Measurements from ENCODE around the gene DGKI. TPM values are rescaled to one million over a fixed set of nuclear protein-coding genes. Genes with fewer than 3 reads are reported as not detected.

Gene DGKI
- polyA plus RNA-seq, 1 experiment: 1.4 TPM

DNA sequence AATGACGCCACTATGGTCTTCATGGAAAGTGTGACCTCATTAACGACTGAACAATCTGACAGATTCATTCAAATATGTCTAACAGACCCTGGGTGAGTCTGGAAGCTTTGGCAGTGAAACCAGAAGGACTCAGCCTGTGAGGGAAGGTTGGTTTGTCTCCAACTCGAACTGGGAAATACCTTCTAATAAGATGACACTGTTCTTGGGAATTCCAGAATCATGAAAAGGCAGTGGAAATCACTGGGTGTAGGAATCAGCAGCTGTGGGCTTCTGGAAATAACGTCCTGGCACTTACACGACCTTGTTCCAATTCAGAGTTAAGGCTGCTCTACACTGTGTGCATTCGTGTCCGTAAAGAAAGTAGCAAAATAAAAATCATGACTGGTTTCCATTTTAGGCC lies 75.1 kb downstream of the DGKI start:
- Histone ChIP-seq H3K27me3 (ENCODE audit: control insufficient read depth, insufficient read depth, low read length) (no peaks in the 10 kb centered on the region), H3K4me3 (ENCODE audit: low read depth, low read length) (no peak overlapping the region), H3K36me3 (ENCODE audit: control insufficient read depth, insufficient read depth, low read length) (no peaks in the 10 kb centered on the region)
- TF ChIP-seq, protein P1, sequence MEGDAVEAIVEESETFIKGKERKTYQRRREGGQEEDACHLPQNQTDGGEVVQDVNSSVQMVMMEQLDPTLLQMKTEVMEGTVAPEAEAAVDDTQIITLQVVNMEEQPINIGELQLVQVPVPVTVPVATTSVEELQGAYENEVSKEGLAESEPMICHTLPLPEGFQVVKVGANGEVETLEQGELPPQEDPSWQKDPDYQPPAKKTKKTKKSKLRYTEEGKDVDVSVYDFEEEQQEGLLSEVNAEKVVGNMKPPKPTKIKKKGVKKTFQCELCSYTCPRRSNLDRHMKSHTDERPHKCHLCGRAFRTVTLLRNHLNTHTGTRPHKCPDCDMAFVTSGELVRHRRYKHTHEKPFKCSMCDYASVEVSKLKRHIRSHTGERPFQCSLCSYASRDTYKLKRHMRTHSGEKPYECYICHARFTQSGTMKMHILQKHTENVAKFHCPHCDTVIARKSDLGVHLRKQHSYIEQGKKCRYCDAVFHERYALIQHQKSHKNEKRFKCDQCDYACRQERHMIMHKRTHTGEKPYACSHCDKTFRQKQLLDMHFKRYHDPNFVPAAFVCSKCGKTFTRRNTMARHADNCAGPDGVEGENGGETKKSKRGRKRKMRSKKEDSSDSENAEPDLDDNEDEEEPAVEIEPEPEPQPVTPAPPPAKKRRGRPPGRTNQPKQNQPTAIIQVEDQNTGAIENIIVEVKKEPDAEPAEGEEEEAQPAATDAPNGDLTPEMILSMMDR (IDR thresholded peaks at IDR 0.05; ENCODE audit: insufficient read depth, low read depth, low read length): no peak
- DNase-seq (ENCODE audit: low read depth): peak; percentile 76
- CTCF ChIA-PET: interaction anchor here (1.0 kb wide), 2 partner anchors 38 to 115 kb away, joined by 3 read pairs; no protein-coding TSS in a partner anchor
- POLR2A ChIA-PET: no interaction called here

DNA sequence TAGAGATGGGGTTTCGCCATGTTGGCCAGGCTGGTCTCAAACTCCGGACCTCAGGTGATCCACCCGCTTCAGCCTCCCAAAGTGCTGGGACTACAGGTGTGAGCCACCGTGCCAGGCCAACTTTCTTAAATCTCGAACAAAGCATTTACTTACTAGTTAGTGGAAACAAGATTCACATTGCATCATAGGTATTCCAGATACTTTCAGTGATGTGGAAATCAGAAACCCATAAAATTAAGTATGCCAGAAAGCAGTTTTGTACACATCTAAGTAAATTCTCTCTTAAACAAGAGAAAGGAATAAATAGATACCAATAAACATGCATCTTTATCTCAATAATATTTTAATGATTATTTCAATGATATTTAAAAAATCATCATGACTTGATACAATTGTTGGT lies 75.5 kb downstream of the DGKI start:
- ChIA-PET POLR2A (no interaction called here), CTCF (interaction anchor here (1.0 kb wide), 2 partner anchors 38 to 115 kb away, joined by 3 read pairs; no protein-coding TSS in a partner anchor)
- Histone ChIP-seq H3K27me3 (ENCODE audit: control insufficient read depth, insufficient read depth, low read length) (no peaks in the 10 kb centered on the region), H3K36me3 (ENCODE audit: control insufficient read depth, insufficient read depth, low read length) (no peaks in the 10 kb centered on the region), H3K4me3 (ENCODE audit: low read depth, low read length) (no peak overlapping the region)
- peak; percentile 42 for DNase-seq (ENCODE audit: low read depth)
- TF ChIP-seq, protein P1 (IDR thresholded peaks at IDR 0.05; ENCODE audit: insufficient read depth, low read depth, low read length): no peak

DNA sequence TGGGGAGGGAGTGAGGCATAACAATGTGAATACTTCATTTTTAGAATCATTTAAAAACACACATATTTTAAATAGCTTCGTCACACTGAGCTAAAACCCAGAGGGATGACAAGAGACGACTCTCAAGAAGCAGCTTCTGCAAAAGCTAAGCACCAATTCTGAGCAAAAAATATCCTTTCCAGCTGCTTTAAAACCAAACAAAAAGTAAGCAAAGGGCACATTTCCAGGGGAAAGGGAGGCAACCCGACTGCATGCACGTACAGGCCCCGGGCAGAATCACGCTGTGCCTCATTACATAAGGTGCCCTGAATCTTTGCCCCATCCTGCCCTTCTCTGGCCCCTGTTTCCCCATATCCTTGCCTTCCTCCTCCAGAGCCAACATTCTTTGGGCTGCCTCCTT lies 78.4 kb downstream of the DGKI start:
- H3K4me3 ChIP-seq (ENCODE audit: low read depth, low read length): no peak overlapping the region
- ChIA-PET POLR2A (no interaction called here), CTCF (interaction anchor here (1.2 to 1.4 kb wide), 2 partner anchors 11 to 112 kb away, joined by 4 to 7 read pairs; no protein-coding TSS in a partner anchor)
- no peaks in the 10 kb centered on the region for H3K27me3 ChIP-seq (ENCODE audit: control insufficient read depth, insufficient read depth, low read length)
- H3K36me3 ChIP-seq (ENCODE audit: control insufficient read depth, insufficient read depth, low read length): no peaks in the 10 kb centered on the region
- peak; percentile 34 for DNase-seq (ENCODE audit: low read depth)
- TF ChIP-seq, protein P1 (IDR thresholded peaks at IDR 0.05; ENCODE audit: insufficient read depth, low read depth, low read length): no peak

DNA sequence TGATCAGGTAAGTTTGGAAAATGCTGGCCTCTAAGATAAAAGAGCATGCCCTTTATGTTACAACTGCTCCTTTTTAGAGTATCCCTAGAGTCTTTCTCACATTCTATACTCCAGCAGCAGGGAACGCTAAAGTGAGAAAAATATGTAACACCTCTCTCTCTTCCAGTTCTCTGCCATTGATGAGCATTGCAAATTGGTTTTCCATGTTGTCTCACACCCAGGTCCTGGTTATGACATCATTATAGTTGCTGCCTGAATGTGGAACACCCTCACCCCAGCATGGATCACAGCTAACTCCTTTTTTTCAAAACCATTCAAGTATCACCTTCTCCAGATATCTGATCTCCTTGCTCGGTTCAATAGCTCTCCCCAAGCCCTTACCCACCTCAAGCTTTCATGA lies 84.4 kb downstream of the DGKI start:
- H3K4me3 ChIP-seq (ENCODE audit: low read depth, low read length): no peak overlapping the region
- no peaks in the 10 kb centered on the region for H3K36me3 ChIP-seq (ENCODE audit: control insufficient read depth, insufficient read depth, low read length)
- ChIA-PET CTCF (no interaction called here), POLR2A (no interaction called here)
- TF ChIP-seq, protein P1 (IDR thresholded peaks at IDR 0.05; ENCODE audit: insufficient read depth, low read depth, low read length): no peak
- no peak for DNase-seq (ENCODE audit: low read depth)
- no peaks in the 10 kb centered on the region for H3K27me3 ChIP-seq (ENCODE audit: control insufficient read depth, insufficient read depth, low read length)

DNA sequence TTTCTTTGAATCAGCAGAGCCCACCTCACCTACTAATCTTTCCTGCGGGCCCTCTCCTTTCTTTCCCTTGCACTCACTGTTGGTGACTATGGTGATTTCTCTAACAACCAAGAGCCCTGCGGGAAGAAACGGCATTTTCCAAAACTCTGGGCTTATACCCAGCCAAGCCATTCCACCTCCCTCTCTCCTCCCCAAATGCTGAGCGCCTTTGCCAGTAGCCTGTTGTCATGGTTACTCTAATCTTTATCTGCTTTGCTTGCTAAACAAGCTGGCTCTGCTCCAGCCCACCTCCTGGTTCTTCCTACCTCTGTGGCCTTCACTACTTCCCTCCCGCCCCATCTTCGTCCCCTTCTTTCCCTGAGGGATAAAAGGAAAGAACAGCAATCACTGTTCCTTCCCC lies 86.7 kb downstream of the DGKI start:
- POLR2A ChIA-PET: no interaction called here
- DNase-seq (ENCODE audit: low read depth): no peak
- CTCF ChIA-PET: no interaction called here
- no peaks in the 10 kb centered on the region for H3K27me3 ChIP-seq (ENCODE audit: control insufficient read depth, insufficient read depth, low read length)
- H3K36me3 ChIP-seq (ENCODE audit: control insufficient read depth, insufficient read depth, low read length): no peaks in the 10 kb centered on the region
- TF ChIP-seq, protein P1 (IDR thresholded peaks at IDR 0.05; ENCODE audit: insufficient read depth, low read depth, low read length): no peak
- no peak overlapping the region for H3K4me3 ChIP-seq (ENCODE audit: low read depth, low read length)
